HG02623 (cell line): ENCODE results near the gene IVL.

Experiments
- ATAC-seq: cut with Tn5 transposase; IDR thresholded peaks from one replicate; pipeline ENCODE4 v1.9.1; 2021; ENCODE audit warnings: moderate library complexity; ENCODE audit not compliant: unreplicated experiment

Gene IVL

DNA sequence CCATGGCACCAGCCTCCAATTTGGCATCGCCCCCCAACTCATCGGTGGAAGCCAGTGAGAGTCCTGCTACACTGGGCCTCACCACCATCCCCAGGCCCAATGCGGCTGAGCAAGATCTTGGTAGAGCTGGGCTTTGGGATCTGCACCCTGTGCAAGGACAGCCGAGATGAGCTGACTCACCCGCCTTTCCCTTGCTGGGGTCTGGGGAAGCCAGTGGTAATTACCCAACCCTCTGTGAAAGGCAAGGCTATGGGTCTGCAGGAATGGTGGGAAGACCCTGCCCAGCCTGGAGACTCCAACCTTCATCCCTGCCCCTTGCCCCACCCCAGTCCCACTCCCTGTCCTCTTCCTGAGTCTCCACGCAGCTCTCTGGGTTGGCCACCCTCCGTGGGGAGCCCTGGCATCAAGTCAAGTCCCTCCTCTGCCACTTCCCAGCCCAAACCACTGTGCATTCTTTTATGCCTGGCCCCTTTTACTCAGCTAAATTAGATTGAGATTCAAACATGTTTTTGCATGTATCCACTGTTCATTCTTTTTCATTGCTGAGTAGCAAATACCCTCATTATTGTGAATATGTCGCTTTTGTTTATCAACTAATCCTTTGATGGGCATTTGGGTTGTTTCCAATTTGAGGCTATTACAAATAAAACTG, 21.5 kb upstream of the IVL start:
- ATAC-seq, result no peak

DNA sequence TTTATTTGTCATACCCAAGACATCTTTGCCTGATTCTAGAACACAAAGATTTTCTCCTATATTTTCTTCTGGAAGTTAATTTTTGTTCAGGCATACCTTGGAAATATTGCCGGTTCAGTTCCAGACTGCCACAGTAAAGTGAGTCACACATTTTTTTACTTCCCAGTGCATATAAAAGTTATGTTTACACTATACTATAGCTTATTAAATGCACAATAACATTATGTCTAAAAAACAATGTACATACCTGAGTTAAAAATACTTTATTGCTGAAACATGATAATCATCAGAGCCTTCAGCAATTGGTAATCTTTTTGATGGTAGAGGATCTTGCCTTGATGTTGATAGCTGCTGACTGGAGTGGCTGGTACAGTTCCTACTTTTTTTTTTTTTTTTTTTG, 20.2 kb upstream of the IVL start:
- no peak for ATAC-seq

DNA sequence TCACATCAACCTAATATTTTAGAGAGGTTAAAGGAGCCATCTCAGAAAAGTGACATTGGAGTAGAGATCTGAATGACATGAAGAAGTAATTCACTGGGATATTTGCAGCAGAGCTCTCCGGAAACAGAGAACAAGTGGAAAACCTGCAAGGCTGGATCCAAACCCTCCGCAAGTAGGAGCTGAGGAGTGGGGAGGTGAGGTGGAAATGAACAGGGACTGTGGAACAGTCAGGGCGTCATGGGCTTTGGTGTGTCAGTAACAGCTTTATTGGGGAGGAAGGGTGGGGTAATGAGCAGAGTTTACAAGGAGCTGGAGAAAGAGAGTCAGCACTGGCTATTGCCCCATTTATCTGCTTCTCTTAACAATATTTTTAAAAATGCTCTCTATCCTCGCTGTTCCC, 9.3 kb upstream of the IVL start:
- ATAC-seq, result no peak

DNA sequence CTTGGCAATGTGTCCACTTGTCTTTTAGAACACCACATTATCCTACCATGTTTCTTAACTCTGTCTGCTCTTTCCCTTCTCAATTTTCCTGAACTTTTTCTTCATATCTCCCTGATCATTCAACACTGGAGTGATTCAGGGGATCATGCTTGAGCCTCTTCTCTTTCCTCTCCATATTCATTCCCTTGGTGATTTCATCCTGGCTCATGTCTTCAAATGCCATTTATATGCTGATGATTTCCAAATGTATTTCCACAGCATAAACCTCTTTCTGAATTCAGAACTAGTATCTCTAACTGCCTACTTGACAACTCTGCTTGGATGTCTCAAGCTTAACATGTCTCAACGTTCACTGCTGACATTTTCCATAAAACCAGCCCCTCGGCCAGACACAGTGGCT, 8.5 kb upstream of the IVL start:
- no peak for ATAC-seq

DNA sequence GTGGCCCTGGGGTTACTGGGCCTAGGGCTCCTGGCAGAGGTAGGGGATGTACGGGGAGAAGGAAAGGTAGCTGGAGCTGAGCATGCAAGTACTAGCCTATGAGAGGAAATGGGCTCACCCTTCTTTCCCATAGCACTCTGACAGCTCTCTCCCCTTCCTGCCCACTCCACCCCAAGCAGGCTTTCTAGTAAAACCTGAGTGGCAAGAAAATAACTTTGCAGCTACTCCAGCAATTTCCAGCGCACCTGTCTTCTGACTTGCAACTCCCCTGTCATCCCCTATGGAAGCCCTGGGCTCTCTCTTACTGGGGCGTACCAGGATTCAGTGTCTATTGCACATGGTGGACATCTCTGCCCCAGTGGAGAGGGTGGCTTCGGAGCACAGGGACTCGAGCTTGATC, 6.7 kb upstream of the IVL start:
- no peak for ATAC-seq

DNA sequence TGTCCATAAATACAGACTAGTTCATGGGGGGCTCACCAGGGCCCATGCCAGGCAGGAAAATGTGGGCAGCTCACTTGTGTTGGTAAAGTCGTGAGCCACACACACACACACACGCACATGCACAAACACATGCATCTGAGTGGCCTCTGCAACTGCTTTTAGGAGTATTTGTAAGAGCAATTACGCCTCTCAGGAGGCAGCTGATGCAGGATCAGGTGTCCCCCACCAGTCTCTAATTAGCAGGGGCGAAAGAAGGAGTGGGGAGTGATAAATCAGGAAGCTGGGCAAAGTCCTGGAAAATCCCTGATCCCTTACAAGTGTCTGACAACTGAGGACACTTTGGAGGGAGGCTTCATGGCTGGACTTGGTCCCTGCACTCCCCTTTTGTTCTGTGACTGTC, 5.7 kb upstream of the IVL start:
- no peak for ATAC-seq

DNA sequence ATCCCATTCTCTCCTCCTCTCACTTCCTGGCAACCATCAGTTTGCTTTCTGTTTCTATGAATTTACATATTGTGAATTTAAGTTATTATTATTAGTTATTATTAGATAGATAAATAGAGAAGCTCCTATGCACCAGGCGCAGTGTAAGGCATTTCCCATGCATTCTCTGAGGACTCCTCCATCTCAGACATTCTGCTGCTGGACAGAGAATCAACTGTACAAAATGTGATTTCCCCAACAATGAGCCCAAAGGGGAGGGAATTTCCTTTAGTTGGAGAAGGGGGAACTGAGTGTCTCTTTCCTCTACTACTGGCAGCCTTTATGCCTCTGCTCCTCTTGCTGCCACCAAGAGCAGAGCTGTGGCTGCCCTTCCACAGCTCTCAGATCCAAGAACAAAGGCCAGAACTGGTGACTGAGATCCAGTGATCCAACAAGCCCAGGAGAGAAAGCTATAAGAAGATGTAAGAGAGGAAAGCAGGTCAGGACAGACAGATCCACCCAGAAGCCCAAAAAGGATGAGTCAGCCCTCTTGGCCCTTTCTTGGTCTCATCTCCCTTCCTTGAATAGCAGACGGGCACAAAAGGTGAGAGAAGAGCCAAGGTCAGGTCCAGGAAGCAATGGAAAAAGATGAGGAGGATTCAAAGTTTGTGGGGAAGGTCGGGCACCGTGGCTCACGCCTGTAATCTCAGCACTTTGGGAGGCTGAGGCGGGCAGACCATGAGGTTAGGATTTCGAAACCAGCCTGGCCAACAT, 3.5 kb upstream of the IVL start:
- no peak for ATAC-seq

DNA sequence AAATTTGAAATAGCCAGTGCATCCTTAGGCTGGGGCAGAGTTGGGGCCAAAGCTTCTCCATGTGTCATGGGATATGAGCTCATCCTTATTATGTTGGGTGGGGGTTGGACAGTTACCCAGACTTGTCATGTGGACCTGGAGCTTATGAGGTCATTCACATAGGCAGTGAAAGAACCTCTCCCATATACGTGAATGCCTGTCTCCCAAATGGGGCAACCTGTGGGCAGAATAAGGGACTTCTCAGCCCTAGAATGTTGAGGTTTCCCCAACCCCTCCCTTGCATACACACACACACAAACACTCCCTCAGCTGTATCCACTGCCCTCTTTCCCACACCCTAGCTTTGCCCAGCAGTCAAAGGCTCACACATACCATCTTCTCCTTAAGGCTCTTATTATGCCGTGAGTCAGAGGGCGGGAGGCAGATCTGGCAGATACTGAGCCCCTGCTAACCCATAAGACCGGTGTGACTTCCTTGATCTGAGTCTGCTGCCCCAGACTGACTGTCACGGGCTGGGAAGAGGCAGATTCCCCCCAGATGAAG, 2.3 kb upstream of the IVL start:
- no peak for ATAC-seq

DNA sequence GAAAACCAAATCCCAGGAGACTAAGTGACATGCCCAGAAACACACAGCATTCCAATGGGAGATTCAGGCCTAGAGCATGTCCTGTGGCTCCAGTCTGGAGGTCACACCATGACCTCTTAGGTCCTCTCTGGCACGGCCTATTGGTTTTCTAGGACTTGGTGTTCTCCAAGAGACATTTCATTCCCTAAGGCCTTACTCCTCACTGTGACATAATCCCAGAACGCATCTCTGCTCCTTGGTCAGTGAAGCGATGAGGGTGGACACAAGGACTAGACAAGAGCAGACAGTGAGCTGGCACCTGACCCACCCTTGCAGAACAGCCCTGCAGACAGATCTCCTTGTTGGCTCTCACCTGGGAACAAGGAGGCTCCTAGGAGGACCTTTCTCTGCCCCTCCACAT, 860 bp downstream of the IVL start:
- ATAC-seq, result no peak

DNA sequence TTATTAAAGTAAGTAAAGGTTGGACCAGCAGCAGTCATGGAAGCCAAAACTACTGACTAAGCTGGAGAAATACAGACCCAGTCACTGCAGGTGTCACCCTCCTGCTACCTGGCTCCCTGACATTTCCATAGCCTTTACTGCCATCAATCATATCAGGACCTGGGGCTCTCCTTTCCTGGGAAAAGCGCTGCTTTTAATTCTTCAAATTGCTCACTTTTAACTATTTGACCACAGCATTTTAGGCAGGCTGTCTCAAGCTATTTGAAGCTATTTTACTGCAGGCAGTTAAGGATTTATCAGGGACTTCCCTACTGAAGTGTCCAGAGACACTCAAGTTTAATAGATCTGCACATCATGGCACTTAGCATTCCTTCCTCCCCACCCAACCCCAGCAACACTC, 4.1 kb downstream of the IVL start:
- ATAC-seq, result no peak

DNA sequence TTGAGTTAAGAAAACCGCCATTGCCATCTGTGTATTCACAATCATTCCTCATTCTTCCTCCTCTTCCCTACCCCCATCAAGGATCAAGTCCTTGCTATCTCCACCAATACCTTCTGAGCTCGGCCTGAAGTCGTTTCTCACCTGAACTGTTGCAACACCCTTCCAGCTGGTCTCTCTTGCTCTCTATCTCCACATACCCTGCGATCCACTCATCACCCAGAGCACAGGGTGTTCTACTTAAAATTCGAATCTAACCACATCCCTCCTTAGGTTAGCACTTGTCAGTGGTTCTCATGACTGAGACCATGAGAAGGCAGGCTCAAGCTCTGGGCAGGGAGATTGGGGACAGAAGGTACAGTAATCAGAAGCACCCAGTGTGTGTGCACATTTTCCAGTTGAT, 4.6 kb downstream of the IVL start:
- no peak for ATAC-seq

DNA sequence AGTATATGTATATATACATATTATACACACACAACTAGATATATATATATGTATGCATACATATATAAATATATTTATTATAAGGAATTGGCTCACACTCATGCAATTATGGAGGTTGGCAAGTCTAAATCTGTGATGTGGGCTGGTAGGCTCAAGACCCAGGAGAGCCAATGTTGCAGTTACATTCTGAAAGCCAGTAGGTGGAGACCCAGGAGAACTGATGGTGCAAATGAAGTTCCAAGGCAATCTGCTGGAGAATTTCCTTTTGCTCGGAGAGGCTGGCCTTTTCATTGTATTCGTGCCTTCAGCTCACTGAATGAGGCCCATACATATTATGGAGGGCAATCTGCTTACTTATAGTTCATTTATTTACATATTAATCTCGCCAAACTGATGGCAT, 9.4 kb downstream of the IVL start:
- ATAC-seq, result no peak

DNA sequence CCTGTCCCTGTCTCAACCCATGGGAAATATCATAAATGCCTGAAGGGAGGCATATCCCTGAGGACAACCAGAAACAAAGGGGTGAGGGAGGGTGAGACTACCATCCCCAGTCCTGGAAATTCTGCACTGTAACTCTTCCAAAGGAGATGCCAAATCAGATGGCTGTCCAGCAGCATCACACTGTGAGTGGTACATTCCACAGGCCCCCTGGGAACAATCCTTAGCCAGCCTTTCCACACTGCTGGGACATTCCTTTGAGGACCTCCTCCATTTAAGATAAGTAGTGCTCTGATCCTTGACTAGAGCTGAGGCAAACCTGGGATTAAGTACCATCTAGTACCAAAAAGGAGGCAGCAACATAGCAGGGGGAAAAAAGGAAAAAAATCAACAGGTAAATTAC, 10.7 kb downstream of the IVL start:
- no peak for ATAC-seq

DNA sequence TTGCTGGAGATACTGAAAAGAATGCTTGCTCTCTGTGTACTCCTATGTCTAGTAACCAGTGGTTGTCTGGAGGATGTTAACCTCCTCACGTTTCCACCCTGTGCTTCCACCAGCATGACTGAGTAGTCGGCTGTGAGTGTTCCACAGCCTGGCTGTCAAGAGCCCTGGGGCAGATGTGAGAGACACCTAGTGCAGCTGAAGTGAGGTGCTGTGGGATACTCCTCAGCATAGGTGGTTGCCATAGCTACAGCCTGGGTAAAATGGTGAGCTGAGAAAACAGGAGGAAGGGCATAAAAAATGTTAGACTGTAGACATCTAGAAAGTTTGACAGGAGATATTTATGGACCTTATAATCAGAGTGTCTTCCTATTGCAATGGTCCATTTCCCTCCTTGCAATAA, 15.8 kb downstream of the IVL start:
- ATAC-seq, result no peak

DNA sequence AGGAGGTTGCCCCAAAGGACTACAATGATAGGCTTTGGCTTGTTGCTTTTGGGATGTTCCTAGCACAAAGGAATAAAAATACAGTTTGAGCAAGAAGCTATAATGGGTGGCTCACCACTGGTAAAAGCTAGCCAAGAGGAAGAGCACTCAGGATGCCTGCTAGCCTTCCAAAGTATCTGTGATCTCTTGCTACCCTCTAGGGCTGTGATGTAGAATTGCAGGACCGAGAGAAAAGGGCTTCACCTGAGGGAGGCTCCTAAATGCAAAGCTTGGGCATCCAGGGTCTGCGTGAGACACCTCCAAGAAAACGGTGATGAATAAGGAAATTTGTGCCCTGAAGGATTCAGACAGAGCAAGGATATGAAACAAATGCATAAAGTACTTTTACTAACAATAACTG, 17.7 kb downstream of the IVL start:
- ATAC-seq, result no peak

DNA sequence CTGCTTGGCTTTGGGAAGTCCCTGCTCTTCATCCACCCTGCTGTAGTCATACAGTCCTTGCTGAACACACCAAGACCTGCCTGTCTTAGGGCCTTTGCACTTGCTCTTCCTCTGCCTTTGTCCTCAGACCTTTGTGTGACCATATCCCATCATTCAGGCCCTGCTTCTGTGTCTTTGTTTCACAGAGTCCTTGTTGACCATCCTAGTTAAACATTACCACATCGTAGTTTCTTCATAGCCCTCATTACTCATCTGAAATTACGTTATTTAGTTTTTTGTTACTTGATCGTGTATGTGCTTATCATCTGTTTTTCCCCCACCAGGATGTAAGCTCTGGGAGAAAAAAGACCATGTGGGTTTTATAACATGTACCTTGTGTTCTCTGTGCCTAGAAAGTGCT, 20.3 kb downstream of the IVL start:
- no peak for ATAC-seq

DNA sequence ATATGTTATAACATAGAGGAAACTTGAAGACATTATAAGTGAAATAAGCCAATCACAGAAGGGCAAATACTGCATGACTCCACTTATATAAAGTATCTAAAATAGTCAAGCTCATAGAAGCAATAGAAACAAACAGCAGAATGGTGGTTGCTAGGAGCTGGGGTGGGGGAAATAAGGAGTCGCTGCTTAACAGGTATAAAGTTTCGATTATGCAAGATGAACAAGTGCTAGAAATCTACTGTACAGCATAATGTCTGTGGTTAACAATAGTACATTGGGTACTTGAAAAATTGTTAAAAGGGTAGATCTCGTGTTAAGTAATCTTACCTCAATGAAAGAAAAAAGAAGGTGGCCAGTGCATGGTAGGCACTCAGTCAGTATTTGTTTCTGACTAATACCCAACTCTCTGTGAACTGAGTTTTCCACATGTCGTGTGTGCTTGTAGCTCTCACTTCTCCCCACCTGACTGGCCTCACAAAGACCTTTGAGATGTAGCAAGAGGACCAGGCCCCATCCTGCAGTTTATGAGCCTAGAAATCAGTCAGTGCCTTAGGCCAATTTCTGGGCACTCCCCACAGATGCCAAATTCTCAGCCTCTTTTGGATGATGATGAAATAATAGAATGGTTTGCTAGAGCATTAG, 23.9 kb downstream of the IVL start:
- no peak for ATAC-seq

DNA sequence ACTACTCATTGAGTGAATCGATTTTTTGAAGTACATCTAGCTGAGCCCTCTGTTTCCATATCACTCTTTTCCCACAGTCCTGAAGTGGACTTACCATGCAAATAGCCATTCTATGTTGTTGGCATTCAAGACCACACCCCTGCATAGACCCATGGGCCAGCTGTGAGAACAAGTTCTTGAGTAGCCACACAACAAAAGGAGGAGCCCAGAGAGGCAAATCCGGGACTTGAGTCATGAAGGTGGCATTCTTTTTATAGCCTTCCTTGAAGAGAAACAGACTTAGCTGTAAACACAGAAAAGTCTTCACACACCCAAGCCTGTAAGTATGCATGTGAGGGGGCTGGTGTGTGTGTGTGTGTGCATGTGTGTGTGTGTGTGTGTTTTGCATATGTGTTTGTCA, 24.9 kb downstream of the IVL start:
- ATAC-seq, result no peak

DNA sequence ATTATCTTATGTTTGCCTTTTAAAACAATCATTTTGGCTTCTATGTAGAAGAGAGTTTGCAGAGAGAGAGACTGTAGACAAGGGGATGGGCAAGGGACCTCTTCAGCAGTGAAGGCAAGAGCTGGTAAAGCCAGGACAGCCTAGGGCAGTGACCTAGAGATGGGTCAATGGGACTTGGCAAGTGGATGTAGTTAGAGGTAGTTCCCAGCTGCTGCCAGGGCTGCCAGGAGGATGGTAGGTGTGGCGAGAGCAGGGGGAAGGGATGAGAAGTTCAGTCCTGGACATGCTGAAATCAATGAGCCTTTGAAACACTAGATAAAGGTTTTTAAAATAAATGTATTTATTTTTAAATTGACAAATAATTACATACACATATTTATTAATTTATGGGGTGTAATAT, 32.3 kb downstream of the IVL start:
- no peak for ATAC-seq

DNA sequence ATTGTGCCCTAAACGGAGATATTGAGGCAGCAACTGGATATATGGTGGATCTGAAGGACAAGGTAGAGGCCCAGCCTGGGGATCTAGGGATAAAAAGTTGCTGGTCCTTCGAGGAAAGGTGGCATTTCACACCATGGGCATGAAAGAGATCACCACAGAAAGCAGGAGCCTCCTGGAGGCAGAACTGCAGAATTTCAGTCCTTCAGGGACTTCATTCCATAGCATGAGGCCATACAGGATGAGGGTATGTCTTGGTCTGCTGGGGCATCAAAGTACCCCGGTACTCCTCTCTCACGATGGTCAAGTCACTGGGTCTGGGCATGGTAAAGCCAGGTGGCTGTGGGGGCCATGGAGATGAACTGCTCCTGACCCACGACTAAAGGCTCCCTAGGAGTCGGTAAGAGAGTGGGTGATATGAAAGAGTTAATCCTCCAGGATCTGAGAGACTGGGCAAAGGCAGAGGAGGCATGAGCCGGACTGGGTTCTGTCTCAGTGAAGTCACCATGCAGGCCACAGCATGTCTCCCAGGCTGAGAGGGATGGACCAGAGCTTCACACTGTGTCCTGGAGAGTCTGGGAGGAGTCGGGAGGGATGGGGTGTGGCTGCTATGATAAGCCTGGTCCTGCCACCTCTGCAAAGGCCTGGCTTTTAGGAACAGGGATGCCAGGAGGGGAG, 32.8 kb downstream of the IVL start:
- ATAC-seq, result no peak

DNA sequence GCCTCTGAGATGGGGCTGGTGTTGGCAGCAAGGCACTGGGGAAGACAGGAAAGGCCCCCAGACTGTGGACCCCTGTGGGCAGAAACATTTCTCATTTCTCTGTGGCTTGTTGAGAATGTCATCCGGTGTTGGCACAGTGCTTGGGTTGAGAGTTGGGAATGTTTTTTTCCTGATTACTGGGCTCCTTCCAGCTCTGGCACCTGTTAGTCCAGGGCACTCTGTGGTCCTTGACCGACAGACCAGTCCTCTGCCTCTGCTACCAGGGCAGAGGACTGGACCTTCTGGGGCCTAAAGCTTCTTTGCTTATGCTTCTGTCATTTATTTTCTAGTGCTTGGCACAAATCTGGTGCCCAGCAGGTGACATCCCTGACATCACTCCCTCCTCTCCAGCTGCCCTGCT, 33.8 kb downstream of the IVL start:
- no peak for ATAC-seq

DNA sequence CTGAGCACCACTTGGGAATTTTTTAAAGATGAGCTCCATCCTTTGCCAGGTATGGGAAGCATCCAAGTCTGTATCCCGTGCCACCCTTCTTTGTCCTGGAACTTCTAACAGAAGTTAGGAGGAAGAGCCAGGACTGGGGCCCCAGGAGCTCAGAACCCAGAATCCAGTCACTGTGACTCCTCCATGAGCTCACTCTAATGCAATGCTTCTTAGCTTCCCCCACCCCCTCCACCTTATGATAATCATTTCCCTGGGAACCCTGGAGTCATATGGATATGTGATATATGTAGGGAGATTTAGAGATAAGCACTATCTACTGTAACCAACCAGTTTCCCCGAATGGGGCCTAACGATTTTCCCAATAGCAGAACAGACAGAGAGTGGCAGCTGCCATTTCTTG, 37.9 kb downstream of the IVL start:
- ATAC-seq, result no peak
